ENCODE measurements around the gene VAV3. TPM values are rescaled to one million over a fixed set of nuclear protein-coding genes. Genes with fewer than 3 reads are reported as not detected.

Gene VAV3
- total and polyA plus RNA-seq, 3 donors from 2014 or later = 10.1 to 11.4 (median 11.3) TPM

GRCh38 chr1:107976431-107976830, 11.5 kb upstream of the VAV3 start:
- no peak for DNase-seq
- Histone ChIP-seq H3K9me3 (no peaks in the 10 kb centered on the region), H3K36me3 (ENCODE audit: low read depth, missing control alignments) (no peaks in the 10 kb centered on the region), H3K4me3 (no peak overlapping the region), H3K4me1 (no peaks in the 10 kb centered on the region), H3K27ac (no peak overlapping the region), H3K27me3 (no peaks in the 10 kb centered on the region)
- intact Hi-C loops (cut with DNase I; ENCODE audit: low total_unique reads) = no loop called here
- 83% methylated on average over 3 of the region's 3 CpGs for WGBS, 2 donors
- TF ChIP-seq POLR2A (IDR thresholded peaks at IDR 0.05) (no peak), CTCF (IDR thresholded peaks at IDR 0.05) (no peak)

- TF ChIP-seq CTCF (IDR thresholded peaks at IDR 0.05) (no peak), POLR2A (IDR thresholded peaks at IDR 0.05) (no peak)
- 76 to 92% methylated on average over 4 of the region's 4 CpGs for WGBS, 2 donors
- no peaks in the 10 kb centered on the region for H3K27me3 ChIP-seq
- intact Hi-C loops (cut with DNase I; ENCODE audit: low total_unique reads) = no loop called here
- H3K9me3 ChIP-seq = no peaks in the 10 kb centered on the region
- no peak for DNase-seq
- no peak overlapping the region for H3K27ac ChIP-seq
- no peak overlapping the region for H3K4me3 ChIP-seq
- no peaks in the 10 kb centered on the region for H3K4me1 ChIP-seq
- no peaks in the 10 kb centered on the region for H3K36me3 ChIP-seq (ENCODE audit: low read depth, missing control alignments)
Observed at GRCh38 chr1:107975851-107976250, 10.9 kb upstream of the VAV3 start.

- Histone ChIP-seq H3K4me1 (no peaks in the 10 kb centered on the region), H3K9me3 (no peaks in the 10 kb centered on the region), H3K27me3 (no peaks in the 10 kb centered on the region), H3K27ac (no peak overlapping the region), H3K36me3 (ENCODE audit: low read depth, missing control alignments) (no peaks in the 10 kb centered on the region), H3K4me3 (no peak overlapping the region)
- TF ChIP-seq POLR2A (IDR thresholded peaks at IDR 0.05) = no peak
- TF ChIP-seq CTCF (IDR thresholded peaks at IDR 0.05) = no peak
- DNase-seq = no peak
- intact Hi-C loops (cut with DNase I; ENCODE audit: low total_unique reads) = no loop called here
- WGBS, 2 donors = 38 to 64% methylated on average over 2 of the region's 2 CpGs
Observed at GRCh38 chr1:107974090-107974489, 9.1 kb upstream of the VAV3 start.

- Histone ChIP-seq H3K27ac (no peak overlapping the region), H3K9me3 (no peaks in the 10 kb centered on the region), H3K4me3 (no peak overlapping the region), H3K27me3 (no peaks in the 10 kb centered on the region), H3K4me1 (no peaks in the 10 kb centered on the region), H3K36me3 (ENCODE audit: low read depth, missing control alignments) (no peaks in the 10 kb centered on the region)
- TF ChIP-seq CTCF (IDR thresholded peaks at IDR 0.05) (no peak), POLR2A (IDR thresholded peaks at IDR 0.05) (no peak)
- intact Hi-C loops (cut with DNase I; ENCODE audit: low total_unique reads) = no loop called here
- no peak for DNase-seq
- 40 to 56% methylated on average over 3 of the region's 3 CpGs for WGBS, 2 donors
Observed at GRCh38 chr1:107972391-107973180, 7.6 kb upstream of the VAV3 start.

- intact Hi-C loops (cut with DNase I; ENCODE audit: low total_unique reads) = no loop called here
- Histone ChIP-seq H3K27ac (no peak overlapping the region), H3K4me3 (no peak overlapping the region), H3K27me3 (no peaks in the 10 kb centered on the region), H3K4me1 (peaks cover 4% of the 10 kb centered on the region), H3K36me3 (ENCODE audit: low read depth, missing control alignments) (no peaks in the 10 kb centered on the region), H3K9me3 (no peaks in the 10 kb centered on the region)
- 53 to 64% methylated on average over 8 of the region's 8 CpGs for WGBS, 2 donors
- TF ChIP-seq CTCF (IDR thresholded peaks at IDR 0.05) (no peak), POLR2A (IDR thresholded peaks at IDR 0.05) (no peak)
- no peak for DNase-seq
Observed at GRCh38 chr1:107966550-107966949, 1.6 kb upstream of the VAV3 start.
